GM12878 (cell line): ENCODE measurements around the gene ZNF419. TPM values are rescaled to one million over a fixed set of nuclear protein-coding genes. Genes with fewer than 3 reads are reported as not detected.

Experiments
- ATAC-seq: fragments of 200-7000 bp; cut with Tn5 transposase; 3 replicates; pipeline ENCODE4 v1.9.1; 2020; ENCODE audit warnings: mild to moderate bottlenecking, moderate library complexity
- BruUV-seq: library from RNA; stranded (reverse); fragments of 400-500 nt; replicated peaks from 2 replicates; lab custom pipeline; 2021; lab: Mats Ljungman, UMichigan
- CTCF ChIA-PET: fragments of 300-600 bp; sonication (Branson Sonifier 250); formaldehyde crosslinking; extraction: SDS; loops from one replicate; lab custom pipeline; 2021; ENCODE audit warnings: inconsistent platforms; lab: Yijun Ruan, JAX
- POLR2A ChIA-PET: fragments of 350-600 bp; formaldehyde crosslinking; extraction: SDS; loops from one replicate; lab custom pipeline; 2021; ENCODE audit warnings: inconsistent platforms; lab: Charles Lee
- RAD21 ChIA-PET: fragments of 300-600 bp; sonication (Branson Sonifier 250); formaldehyde crosslinking; loops from one replicate; lab custom pipeline; 2023; ENCODE audit warnings: antibody characterized with exemption; ENCODE audit not compliant: unreplicated experiment; lab: Charles Lee
- SMC1A ChIA-PET: fragments of 300-600 bp; sonication (Branson Sonifier 250); formaldehyde crosslinking; loops from one replicate; lab custom pipeline; 2023; ENCODE audit not compliant: unreplicated experiment, uncharacterized antibody; lab: Charles Lee
- DNase-seq: peaks from one replicate; pipeline ENCODE4 v3.0.0-alpha.2; 2011; ENCODE audit warnings: low read depth, low spot score
- FAIRE-seq: peaks from 3 replicates; lab custom pipeline; 2011; peaks lifted over from hg19 to GRCh38; lab: Jason Lieb, UNC
- H2AFZ ChIP-seq: 2 replicates; pipeline ENCODE4 v1.6.0; 2011; ENCODE audit warnings: low read depth, low read length, control low read depth; ENCODE audit not compliant: control insufficient read depth
- H3K27ac ChIP-seq: 2 replicates; pipeline ENCODE4 v1.5.1; 2011; ENCODE audit warnings: control low read depth; ENCODE audit not compliant: control insufficient read depth, insufficient read depth
- H3K27me3 ChIP-seq, 2 experiments: replicated peaks in 1 of 2; 2 replicates each; pipeline versions ENCODE4 v1.6.0 to v1.6.1; 2011; ENCODE audit warnings: low read length in 1 of 2; ENCODE audit not compliant: control insufficient read depth in 2 of 2, insufficient read depth in 2 of 2
- H3K36me3 ChIP-seq, 2 experiments: 2 replicates each; pipeline ENCODE4 v1.5.1; 2011; ENCODE audit warnings: low read length in 1 of 2; ENCODE audit not compliant: control insufficient read depth in 2 of 2, insufficient read depth in 2 of 2
- H3K4me1 ChIP-seq: 2 replicates; pipeline ENCODE4 v1.6.1; 2011; ENCODE audit warnings: mild to moderate bottlenecking, low read length, moderate library complexity, mixed read lengths; ENCODE audit not compliant: control insufficient read depth, insufficient read depth
- H3K4me2 ChIP-seq: 2 replicates; pipeline ENCODE4 v1.6.0; 2011; ENCODE audit warnings: control low read depth; ENCODE audit not compliant: control insufficient read depth, insufficient read depth
- H3K4me3 ChIP-seq: fragments of 200-600 bp; sonication (generic); 2 replicates; pipeline ENCODE4 v1.5.1; 2016
- H3K79me2 ChIP-seq: 2 replicates; pipeline ENCODE4 v1.6.0; 2011; ENCODE audit warnings: low read length; ENCODE audit not compliant: control insufficient read depth, insufficient read depth
- H3K9ac ChIP-seq: 2 replicates; pipeline ENCODE4 v1.8.0; 2011; ENCODE audit warnings: low read length, control low read depth, mixed read lengths; ENCODE audit not compliant: control insufficient read depth, insufficient read depth
- H3K9me3 ChIP-seq: replicated peaks from 3 replicates; pipeline ENCODE4 v1.5.1; 2011; ENCODE audit warnings: mild to moderate bottlenecking, low read length; ENCODE audit not compliant: control insufficient read depth, insufficient read depth
- H4K20me1 ChIP-seq: 2 replicates; pipeline ENCODE4 v1.6.0; 2011; ENCODE audit not compliant: control insufficient read depth, insufficient read depth
- ASH2L ChIP-seq: fragments of 300-600, 200-600 bp; sonication (generic); IDR thresholded peaks from 2 replicates; pipeline ENCODE4 v1.6.1; 2017; ENCODE audit warnings: low read depth, mild to moderate bottlenecking, borderline replicate concordance
- CHD2 ChIP-seq: IDR thresholded peaks from 2 replicates; pipeline ENCODE4 v1.6.1; 2011; ENCODE audit warnings: low read depth, low read length, improper control_type of control experiment, borderline replicate concordance
- DPF2 ChIP-seq: fragments of 450-650 bp; IDR thresholded peaks from 2 replicates; pipeline ENCODE4 v1.6.1; 2017; ENCODE audit warnings: mild to moderate bottlenecking
- GATAD2B ChIP-seq: fragments of 450-650 bp; conservative IDR thresholded peaks from 2 replicates; pipeline ENCODE4 v1.6.1; 2017; ENCODE audit warnings: low read depth, mild to moderate bottlenecking, moderate library complexity
- HDAC2 ChIP-seq: fragments of 200-600 bp; sonication (generic); IDR thresholded peaks from 2 replicates; pipeline ENCODE4 v1.6.1; 2017
- KAT2A ChIP-seq: conservative IDR thresholded peaks from 2 replicates; pipeline ENCODE4 v1.6.1; 2011; ENCODE audit warnings: low read depth, low read length; ENCODE audit not compliant: control insufficient read depth
- MEF2B ChIP-seq: fragments of 450-650 bp; IDR thresholded peaks from 2 replicates; pipeline ENCODE4 v1.6.1; 2018; ENCODE audit warnings: mild to moderate bottlenecking, moderate library complexity; ENCODE audit not compliant: partially characterized antibody, poor library complexity, severe bottlenecking
- MXI1 ChIP-seq: fragments of 150-350 bp; IDR thresholded peaks from 2 replicates; pipeline ENCODE4 v1.6.1; 2011; ENCODE audit warnings: low read depth, mild to moderate bottlenecking, inconsistent platforms, low read length, improper control_type of control experiment
- NFXL1 ChIP-seq: fragments of 450-650 bp; IDR thresholded peaks from 2 replicates; pipeline ENCODE4 v1.6.1; 2017; ENCODE audit warnings: antibody characterized with exemption, mild to moderate bottlenecking, borderline replicate concordance
- NFYB ChIP-seq: IDR thresholded peaks from 2 replicates; pipeline ENCODE4 v1.6.1; 2011; ENCODE audit warnings: low read depth, mild to moderate bottlenecking, low read length, improper control_type of control experiment, moderate library complexity; ENCODE audit not compliant: insufficient read depth
- POLR2AphosphoS2 ChIP-seq: IDR thresholded peaks from 2 replicates; pipeline ENCODE4 v1.6.1; 2011; ENCODE audit warnings: low read depth, mild to moderate bottlenecking, low read length, improper control_type of control experiment, moderate library complexity
- SIX5 ChIP-seq: IDR thresholded peaks from 2 replicates; pipeline ENCODE4 v1.6.1; 2011; ENCODE audit warnings: mild to moderate bottlenecking, low read depth, low read length, moderate library complexity; ENCODE audit not compliant: severe bottlenecking
- SREBF1 ChIP-seq: IDR thresholded peaks from 2 replicates; pipeline ENCODE4 v1.6.1; 2012; ENCODE audit warnings: mild to moderate bottlenecking, low read length
- SRF ChIP-seq, 2 experiments: IDR thresholded peaks; 2 replicates each; pipeline ENCODE4 v1.6.1; 2011; ENCODE audit warnings: low read depth in 2 of 2, low read length in 2 of 2, mild to moderate bottlenecking in 1 of 2, moderate library complexity in 1 of 2
- STAT1 ChIP-seq: fragments of 450-650 bp; conservative IDR thresholded peaks from 2 replicates; pipeline ENCODE4 v1.6.1; 2014; ENCODE audit warnings: antibody characterized with exemption, mild to moderate bottlenecking
- STAT3 ChIP-seq: IDR thresholded peaks from 2 replicates; pipeline ENCODE4 v1.6.1; 2011; ENCODE audit warnings: low read depth, low read length, improper control_type of control experiment
- TCF12 ChIP-seq: IDR thresholded peaks from 2 replicates; pipeline ENCODE4 v1.6.1; 2011; ENCODE audit warnings: low read depth, mild to moderate bottlenecking, low read length
- ZNF24 ChIP-seq: fragments of 450-650 bp; IDR thresholded peaks from 2 replicates; pipeline ENCODE4 v1.6.1; 2017; ENCODE audit warnings: antibody characterized with exemption, mild to moderate bottlenecking
- ZNF622 ChIP-seq: fragments of 450-650 bp; IDR thresholded peaks from 2 replicates; pipeline ENCODE4 v1.6.1; 2017; ENCODE audit warnings: mild to moderate bottlenecking, inconsistent platforms
- WGBS: methylation state at CpG from one replicate; pipeline ENCODE4 v1.1.6; 2016; ENCODE audit warnings: low lambda C conversion rate; ENCODE audit not compliant: insufficient replicate concordance, insufficient coverage; ENCODE audit errors: missing lambda C conversion rate; 5-methylcytosine and 5-hydroxymethylcytosine counted together
- in situ Hi-C: fragments of 300-500 bp; cut with MboI; formaldehyde crosslinking; loops from 9 replicates; pipeline ENCODE4 v1.14.3; 2018; ENCODE audit warnings: mixed read lengths
- intact Hi-C: fragments of 100-400 bp; cut with micrococcal nuclease; formaldehyde crosslinking; loops from one replicate; pipeline ENCODE4 v1.14.2; 2022; ENCODE audit not compliant: unreplicated experiment
- polyA plus RNA-seq, 11 experiments: library from polyadenylated mRNA; depleted of rRNA in 4 of 11; unstranded in 6 of 11; stranded (reverse) in 5 of 11; fragments of >200 nt; fragmentation: Nextera tagmentation in 4 of 11; fragmentation: Illumina TruSeq in 1 of 11; extraction: Ambion mirVana in 4 of 11; extraction: Trizol in 1 of 11; gene quantifications; 1 replicate in 1 of 11; 2 replicates in 10 of 11; pipeline versions ENCODE4 v1.2.1 to v1.2.3, GENCODE V29; 2011 to 2016; ENCODE audit warnings: inconsistent platforms in 2 of 11, missing spikeins in 2 of 11, low read depth in 1 of 11
- total RNA-seq, 4 experiments: library from RNA; depleted of rRNA in 3 of 4; stranded (reverse); fragments of >200 nt in 3 of 4; fragmentation: Illumina TruSeq in 1 of 4; extraction: Trizol in 1 of 4; gene quantifications; 2 replicates each; pipeline versions ENCODE4 v1.2.1 to v1.2.3, GENCODE V29; 2013 to 2021
- TF ChIP-seq, protein P1 (sequence below): fragments of 450-650 bp; formaldehyde crosslinking; IDR thresholded peaks from 2 replicates; pipeline ENCODE4 v1.4.0; 2020; ENCODE audit warnings: mild to moderate bottlenecking, moderate library complexity

Gene ZNF419
- total and polyA plus RNA-seq, 10 of the 15 experiments (the other 5 are each of a cell fraction or from before 2014, with no cell fraction given) = 0.98 to 12.8 (median 7.3) TPM

- CTCF ChIA-PET = interaction anchor here (1.0 to 1.4 kb wide), 2 partner anchors 43 to 438 kb away, joined by 3 to 4 read pairs; partner anchors contain the start of gene ZNF749
- Histone ChIP-seq H2AFZ (peak within 1 kb of the TSS; percentile 97), H3K36me3 (peaks cover 0 to 4% of the 10 kb centered on the region in 2 experiments; a peak in 2 of 4 replicates), H3K4me3 (peak within 1 kb of the TSS; percentile 82), H4K20me1 (no peaks in the 10 kb centered on the region), H3K79me2 (no peaks in the 10 kb centered on the region; the same call in 1 of the 2 replicates), H3K4me2 (peak within 1 kb of the TSS; percentile 83), H3K27ac (peak within 1 kb of the TSS; percentile 75), H3K9ac (peak within 1 kb of the TSS; percentile 60), H3K9me3 (peaks cover 51% of the 10 kb centered on the region), H3K4me1 (no peaks in the 10 kb centered on the region; the same call in 1 of the 2 replicates), H3K27me3 (no peaks in the 10 kb centered on the region)
- in situ Hi-C loops = no loop called here
- intact Hi-C loops = no loop called here
- peak; percentile 73 for DNase-seq
- POLR2A ChIA-PET = interaction anchor here (1.4 kb wide), 1 partner anchor 10 kb away, joined by 7 read pairs; the partner anchor contains the start of gene ZNF419
- SMC1A ChIA-PET = no interaction called here
- RAD21 ChIA-PET = interaction anchor here (0.9 kb wide), 1 partner anchor 201 kb away, joined by 3 read pairs; no protein-coding TSS in a partner anchor
- 19% methylated on average over 38 of the region's 38 CpGs for WGBS
- peak; percentile 87 for FAIRE-seq
- peak; percentile 100 for ATAC-seq
- BruUV-seq = no TSS peak
- no peak for TF ChIP-seq DPF2
- TF ChIP-seq POLR2AphosphoS2 = no peak
- TF ChIP-seq CHD2 = peak; percentile 89; the same call in 1 of the 2 replicates
- peak; percentile 85 for TF ChIP-seq SIX5
- TF ChIP-seq SRF (IDR thresholded peaks at IDR 0.05; ENCODE audit: low read depth in 2 of 2, low read length in 2 of 2) = no peak
- TF ChIP-seq STAT3 = no peak
- no peak for TF ChIP-seq NFXL1
- no peak for TF ChIP-seq ASH2L
- peak; percentile 22; the same call in 1 of the 2 replicates for TF ChIP-seq STAT1
- 0 out of 2 replicates have a peak, but pooled peaks have one; percentile 11 for TF ChIP-seq TCF12
- TF ChIP-seq ZNF24 = no peak
- 0 out of 2 replicates have a peak, but pooled peaks have one; percentile 20 for TF ChIP-seq MXI1
- no peak for TF ChIP-seq KAT2A
- TF ChIP-seq ZNF622 = no peak
- peak; percentile 76 for TF ChIP-seq NFYB
- no peak for TF ChIP-seq MEF2B
- TF ChIP-seq HDAC2 = no peak
- peak; percentile 60 for TF ChIP-seq SREBF1
- TF ChIP-seq GATAD2B = peak; percentile 26; the same call in 1 of the 2 replicates
- TF ChIP-seq, protein P1, sequence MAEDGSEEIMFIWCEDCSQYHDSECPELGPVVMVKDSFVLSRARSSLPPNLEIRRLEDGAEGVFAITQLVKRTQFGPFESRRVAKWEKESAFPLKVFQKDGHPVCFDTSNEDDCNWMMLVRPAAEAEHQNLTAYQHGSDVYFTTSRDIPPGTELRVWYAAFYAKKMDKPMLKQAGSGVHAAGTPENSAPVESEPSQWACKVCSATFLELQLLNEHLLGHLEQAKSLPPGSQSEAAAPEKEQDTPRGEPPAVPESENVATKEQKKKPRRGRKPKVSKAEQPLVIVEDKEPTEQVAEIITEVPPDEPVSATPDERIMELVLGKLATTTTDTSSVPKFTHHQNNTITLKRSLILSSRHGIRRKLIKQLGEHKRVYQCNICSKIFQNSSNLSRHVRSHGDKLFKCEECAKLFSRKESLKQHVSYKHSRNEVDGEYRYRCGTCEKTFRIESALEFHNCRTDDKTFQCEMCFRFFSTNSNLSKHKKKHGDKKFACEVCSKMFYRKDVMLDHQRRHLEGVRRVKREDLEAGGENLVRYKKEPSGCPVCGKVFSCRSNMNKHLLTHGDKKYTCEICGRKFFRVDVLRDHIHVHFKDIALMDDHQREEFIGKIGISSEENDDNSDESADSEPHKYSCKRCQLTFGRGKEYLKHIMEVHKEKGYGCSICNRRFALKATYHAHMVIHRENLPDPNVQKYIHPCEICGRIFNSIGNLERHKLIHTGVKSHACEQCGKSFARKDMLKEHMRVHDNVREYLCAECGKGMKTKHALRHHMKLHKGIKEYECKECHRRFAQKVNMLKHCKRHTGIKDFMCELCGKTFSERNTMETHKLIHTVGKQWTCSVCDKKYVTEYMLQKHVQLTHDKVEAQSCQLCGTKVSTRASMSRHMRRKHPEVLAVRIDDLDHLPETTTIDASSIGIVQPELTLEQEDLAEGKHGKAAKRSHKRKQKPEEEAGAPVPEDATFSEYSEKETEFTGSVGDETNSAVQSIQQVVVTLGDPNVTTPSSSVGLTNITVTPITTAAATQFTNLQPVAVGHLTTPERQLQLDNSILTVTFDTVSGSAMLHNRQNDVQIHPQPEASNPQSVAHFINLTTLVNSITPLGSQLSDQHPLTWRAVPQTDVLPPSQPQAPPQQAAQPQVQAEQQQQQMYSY (CRISPR knock-in tag) = no peak
Measured at GRCh38 chr19:57477191-57478008, 10.2 kb upstream of the ZNF419 start, which contains the start of gene ZNF772. ZNF772 (minus strand) TSS chr19:57477566; CDS start chr19:57477309, 257 bp downstream.
